H1 (cell line): Measurements from ENCODE around the gene PRKCZ. TPM values are rescaled to one million over a fixed set of nuclear protein-coding genes. Genes with fewer than 3 reads are reported as not detected.

Source experiments
- CTCF ChIA-PET: fragments of 300-600 bp; sonication (Branson Sonifier 250); formaldehyde crosslinking; loops from one replicate; lab custom pipeline; 2021; ENCODE audit not compliant: partially characterized antibody; lab: Charles Lee
- POLR2A ChIA-PET: fragments of 300-600 bp; sonication (Branson Sonifier 250); formaldehyde crosslinking; loops from one replicate; lab custom pipeline; 2021; ENCODE audit warnings: inconsistent platforms; ENCODE audit not compliant: partially characterized antibody; lab: Charles Lee
- DNase-seq, 2 experiments: peaks; one replicate each; pipeline versions ENCODE4 v3.0.0 to v3.0.0-alpha.2; 2010 to 2022; ENCODE audit warnings: low spot score in 2 of 2, low read depth in 1 of 2, mixed read lengths in 1 of 2
- FAIRE-seq: peaks from 2 replicates; lab custom pipeline; 2011; peaks lifted over from hg19 to GRCh38; lab: Jason Lieb, UNC
- H2AFZ ChIP-seq: 2 replicates; pipeline ENCODE4 v1.8.1; 2012; ENCODE audit warnings: low read length, inconsistent platforms
- H2AK5ac ChIP-seq: 2 replicates; pipeline ENCODE4 v1.6.1; 2013; ENCODE audit warnings: low read depth, low read length
- H2BK120ac ChIP-seq: replicated peaks from 2 replicates; pipeline ENCODE3; 2013; ENCODE audit warnings: low read depth, low read length, inconsistent platforms
- H2BK12ac ChIP-seq: 2 replicates; pipeline ENCODE4 v1.6.1; 2013; ENCODE audit warnings: low read depth, low read length
- H2BK15ac ChIP-seq: 2 replicates; pipeline ENCODE4 v1.6.1; 2013; ENCODE audit warnings: low read length
- H2BK20ac ChIP-seq: 2 replicates; pipeline ENCODE4 v1.6.1; 2013; ENCODE audit warnings: low read length
- H2BK5ac ChIP-seq: 2 replicates; pipeline ENCODE4 v1.6.1; 2013; ENCODE audit warnings: low read depth, low read length
- H3K14ac ChIP-seq: 2 replicates; pipeline ENCODE4 v1.6.1; 2013; ENCODE audit warnings: inconsistent platforms; ENCODE audit not compliant: insufficient read length
- H3K18ac ChIP-seq: 2 replicates; pipeline ENCODE4 v1.6.1; 2013; ENCODE audit warnings: low read length; ENCODE audit errors: extremely low read depth
- H3K23ac ChIP-seq: 2 replicates; pipeline ENCODE4 v1.6.1; 2013; ENCODE audit warnings: inconsistent platforms; ENCODE audit not compliant: insufficient read length
- H3K23me2 ChIP-seq: 2 replicates; pipeline ENCODE4 v1.6.1; 2013; ENCODE audit warnings: low read depth, low read length
- H3K27ac ChIP-seq: 2 replicates; pipeline ENCODE4 v1.6.1; 2011; ENCODE audit warnings: low read depth, low read length, inconsistent platforms
- H3K27me3 ChIP-seq, 4 experiments: replicated peaks in 1 of 4; 1 replicate in 1 of 4; 2 replicates in 3 of 4; pipeline versions ENCODE4 v1.6.1 to v1.8.1; 2011 to 2013; ENCODE audit warnings: low read length in 3 of 4, mild to moderate bottlenecking in 3 of 4, inconsistent platforms in 2 of 4, mixed read lengths in 2 of 4, moderate library complexity in 1 of 4; ENCODE audit not compliant: control insufficient read depth in 3 of 4, insufficient read depth in 3 of 4; ENCODE audit errors: extremely low read depth in 1 of 4
- H3K36me3 ChIP-seq, 4 experiments: 2 replicates each; pipeline versions ENCODE4 v1.6.1 to v1.8.1; 2011 to 2013; ENCODE audit warnings: mild to moderate bottlenecking in 4 of 4, low read length in 3 of 4, moderate library complexity in 2 of 4, control low read depth in 1 of 4, inconsistent platforms in 1 of 4; ENCODE audit not compliant: insufficient read depth in 4 of 4, control insufficient read depth in 2 of 4
- H3K4ac ChIP-seq: replicated peaks from 2 replicates; pipeline ENCODE3; 2013; ENCODE audit warnings: low read length, low read depth, mixed read lengths, inconsistent platforms; ENCODE audit not compliant: insufficient read length
- H3K4me1 ChIP-seq, 4 experiments: replicated peaks in 1 of 4; 1 replicate in 1 of 4; 2 replicates in 3 of 4; pipeline versions ENCODE4 v1.6.1 to v1.8.1; 2011 to 2013; ENCODE audit warnings: low read length in 3 of 4, inconsistent platforms in 2 of 4, mixed read lengths in 1 of 4; ENCODE audit not compliant: insufficient read depth in 4 of 4, control insufficient read depth in 3 of 4
- H3K4me2 ChIP-seq, 2 experiments: 2 replicates each; pipeline versions ENCODE4 v1.6.1 to v1.8.1; 2011 to 2013; ENCODE audit warnings: low read depth in 2 of 2, low read length in 2 of 2, control low read depth in 1 of 2, inconsistent platforms in 1 of 2, mild to moderate bottlenecking in 1 of 2; ENCODE audit not compliant: insufficient read depth in 1 of 2
- H3K4me3 ChIP-seq, 4 experiments: fragments of 200-600, 300-600 bp in 1 of 4; sonication (generic), shearing (Covaris generic), sonication (Bioruptor Twin) in 1 of 4; 2 replicates each; pipeline versions ENCODE4 v1.5.1 to v1.8.1; 2011 to 2016; ENCODE audit warnings: low read length in 4 of 4, low read depth in 3 of 4, control low read depth in 2 of 4, inconsistent platforms in 2 of 4, mild to moderate bottlenecking in 2 of 4, mixed read lengths in 1 of 4, moderate library complexity in 1 of 4; ENCODE audit not compliant: insufficient read depth in 2 of 4; ENCODE audit errors: extremely low read depth in 1 of 4
- H3K56ac ChIP-seq: replicated peaks from 2 replicates; pipeline ENCODE3; 2013; ENCODE audit warnings: low read depth, mild to moderate bottlenecking, mixed read lengths, low read length, inconsistent platforms; ENCODE audit not compliant: insufficient read length
- H3K79me1 ChIP-seq: 2 replicates; pipeline ENCODE4 v1.6.1; 2013; ENCODE audit warnings: low read depth, low read length, control low read depth
- H3K79me2 ChIP-seq, 2 experiments: 2 replicates each; pipeline versions ENCODE4 v1.6.1 to v1.8.1; 2012 to 2013; ENCODE audit warnings: low read length in 2 of 2, mild to moderate bottlenecking in 2 of 2, inconsistent platforms in 1 of 2; ENCODE audit not compliant: insufficient read depth in 2 of 2, control insufficient read depth in 1 of 2
- H3K9ac ChIP-seq, 4 experiments: replicated peaks in 1 of 4; 1 replicate in 1 of 4; 2 replicates in 3 of 4; pipeline versions ENCODE4 v1.6.1 to v1.8.1; 2011 to 2013; ENCODE audit warnings: low read depth in 3 of 4, low read length in 3 of 4, control low read depth in 2 of 4, mild to moderate bottlenecking in 2 of 4, moderate library complexity in 2 of 4, inconsistent platforms in 1 of 4; ENCODE audit errors: extremely low read depth in 1 of 4
- H3K9me3 ChIP-seq, 2 experiments: 2 replicates each; pipeline versions ENCODE4 v1.6.1 to v1.8.1; 2012 to 2013; ENCODE audit warnings: mild to moderate bottlenecking in 2 of 2, moderate library complexity in 2 of 2, control low read depth in 1 of 2, inconsistent platforms in 1 of 2, low read depth in 1 of 2, low read length in 1 of 2, mixed read lengths in 1 of 2; ENCODE audit not compliant: insufficient read depth in 2 of 2
- H4K20me1 ChIP-seq, 2 experiments: replicated peaks in 1 of 2; 2 replicates each; pipeline versions ENCODE3 to v1.8.1; 2011 to 2013; ENCODE audit warnings: inconsistent platforms in 2 of 2, low read length in 2 of 2, mild to moderate bottlenecking in 1 of 2; ENCODE audit not compliant: insufficient read depth in 2 of 2, control insufficient read depth in 1 of 2
- H4K5ac ChIP-seq: 2 replicates; pipeline ENCODE4 v1.6.1; 2013; ENCODE audit warnings: low read length, low read depth, mixed read lengths, inconsistent platforms; ENCODE audit not compliant: insufficient read length
- H4K8ac ChIP-seq: 2 replicates; pipeline ENCODE4 v1.8.0; 2013; ENCODE audit warnings: mild to moderate bottlenecking, moderate library complexity, low read length, inconsistent platforms; ENCODE audit not compliant: insufficient read depth; ENCODE audit errors: extremely low read depth
- H4K91ac ChIP-seq: replicated peaks from 2 replicates; pipeline ENCODE3; 2013; ENCODE audit warnings: low read length, mixed read lengths, inconsistent platforms; ENCODE audit not compliant: insufficient read length
- MAFK ChIP-seq: IDR thresholded peaks from 2 replicates; pipeline ENCODE4 v1.6.1; 2012; ENCODE audit warnings: low read depth, mild to moderate bottlenecking, improper control_type of control experiment, low read length
- WGBS, 2 experiments: shearing (Covaris generic) in 1 of 2; methylation state at CpG; one replicate each; pipeline versions ENCODE4 v1.1.6 to v1.1.7; 2013 to 2015; ENCODE audit warnings: low lambda C conversion rate in 2 of 2, mixed read lengths in 2 of 2, inconsistent platforms in 1 of 2, low coverage in 1 of 2, missing lambda C conversion rate in 1 of 2; ENCODE audit not compliant: insufficient replicate concordance in 2 of 2, insufficient coverage in 1 of 2, insufficient read length in 1 of 2; ENCODE audit errors: extremely low coverage in 1 of 2, missing lambda C conversion rate in 1 of 2; 5-methylcytosine and 5-hydroxymethylcytosine counted together
- polyA plus RNA-seq, 7 experiments: library from polyadenylated mRNA; depleted of rRNA in 3 of 7; stranded (reverse) in 5 of 7; unstranded in 2 of 7; fragments of >200 nt in 5 of 7; fragments of 200-250 nt in 2 of 7; gene quantifications; 1 replicate in 5 of 7; 2 replicates in 1 of 7; 4 replicates in 1 of 7; pipeline versions ENCODE4 v1.2.1 to v1.2.3, GENCODE V29; 2011 to 2013; ENCODE audit warnings: missing spikeins in 2 of 7, mixed read lengths in 2 of 7
- total RNA-seq: library from RNA; stranded (reverse); fragmentation: NEBNext Ultra II Directional; extraction: Animal tissue kit (Norgen Biotek cat#: 25700); gene quantifications from 2 replicates; pipeline ENCODE4 v1.2.1, GENCODE V29; 2021

The PRKCZ gene
- total and polyA plus RNA-seq, 2 of the 8 experiments (the other 6 are each of a cell fraction or from before 2014, with no cell fraction given), result 37.4 to 45.1 TPM

DNA sequence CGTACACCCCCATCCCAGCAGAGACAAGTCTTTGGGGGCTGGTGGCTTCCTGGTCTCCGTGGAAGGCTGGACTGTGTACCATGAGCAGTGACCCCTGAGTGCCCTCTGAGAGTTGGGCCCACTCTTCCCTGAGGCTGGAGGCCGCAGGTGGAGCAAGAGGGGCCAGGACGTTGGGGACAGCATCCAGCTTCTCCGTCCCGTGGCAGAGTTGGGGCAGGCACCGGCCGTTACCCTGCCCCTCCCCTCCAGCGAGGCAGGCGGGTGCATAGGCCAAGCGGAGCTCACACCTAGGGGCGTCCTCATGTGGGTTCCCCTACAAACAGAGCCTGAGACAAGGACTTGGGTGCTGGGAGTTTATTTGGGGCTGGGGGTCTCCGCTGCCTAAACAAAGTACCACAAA, 17.0 kb upstream of the PRKCZ start:
- Histone ChIP-seq H3K14ac (no peak overlapping the region), H2AK5ac (no peak overlapping the region), H3K79me2 (no peaks in the 10 kb centered on the region), H3K4me3 (no peak overlapping the region), H3K4me2 (no peak overlapping the region), H4K8ac (peak overlapping the region; percentile 29), H3K79me1 (no peaks in the 10 kb centered on the region), H2BK20ac (no peak overlapping the region), H3K27me3 (no peaks in the 10 kb centered on the region), H3K18ac (no peak overlapping the region), H3K36me3 (no peaks in the 10 kb centered on the region), H3K27ac (no peak overlapping the region), H3K23ac (no peak overlapping the region), H2AFZ (no peak overlapping the region), H3K56ac (no peak overlapping the region), H2BK120ac (no peak overlapping the region), H2BK5ac (no peak overlapping the region), H4K20me1 (no peaks in the 10 kb centered on the region), H3K4me1 (peaks cover 0 to 10% (median 4%) of the 10 kb centered on the region in 4 experiments; a peak in 3 of 7 replicates), H3K23me2 (no peaks in the 10 kb centered on the region), H4K5ac (no peak overlapping the region), H3K9ac (no peak overlapping the region), H3K4ac (no peak overlapping the region), H3K9me3 (no peaks in the 10 kb centered on the region), H2BK12ac (no peak overlapping the region), H2BK15ac (no peak overlapping the region), H4K91ac (no peak overlapping the region)
- ChIA-PET POLR2A (interaction anchor here (0.8 to 1.0 kb wide), 2 partner anchors 73 to 253 kb away, joined by 3 read pairs; no protein-coding TSS in a partner anchor), CTCF (interaction anchor here (1.1 to 8.8 kb wide), 5 partner anchors 8 to 77 kb away, joined by 3 to 92 read pairs (median 6); no protein-coding TSS in a partner anchor)
- WGBS, 2 experiments, result 89% methylated on average over 11 of the region's 13 CpGs; no CpG with 5 or more reads in 1 of the 2 experiments
- DNase-seq (no peak), FAIRE-seq (no peak)
- TF ChIP-seq MAFK, result no peak
